Calu3 (cell line): ENCODE data around the gene AKAP3. TPM values are rescaled to one million over a fixed set of nuclear protein-coding genes. Genes with fewer than 3 reads are reported as not detected.

Source experiments
- BruUV-seq: library from RNA; stranded (reverse); fragments of 400-500 nt; replicated peaks from 2 replicates; lab custom pipeline; 2021; lab: Mats Ljungman, UMichigan
- CTCF ChIA-PET: fragments of 300-600 bp; sonication (Branson Sonifier 250); formaldehyde crosslinking; loops from one replicate; lab custom pipeline; 2022; ENCODE audit warnings: antibody characterized with exemption; lab: Charles Lee
- DNase-seq: peaks from one replicate; pipeline ENCODE4 v3.0.0; 2022
- H3K27ac Mint-ChIP-seq: one replicate; pipeline ENCODE4 v1.8.0; 2022; ENCODE audit warnings: mixed read lengths; ENCODE audit not compliant: unreplicated experiment
- H3K27me3 Mint-ChIP-seq: one replicate; pipeline ENCODE4 v1.8.0; 2022; ENCODE audit warnings: mixed read lengths; ENCODE audit not compliant: unreplicated experiment
- H3K36me3 Mint-ChIP-seq: one replicate; pipeline ENCODE4 v1.8.0; 2022; ENCODE audit warnings: mild to moderate bottlenecking, moderate library complexity, mixed read lengths; ENCODE audit not compliant: insufficient read depth, unreplicated experiment
- H3K4me1 Mint-ChIP-seq: one replicate; pipeline ENCODE4 v1.8.0; 2022; ENCODE audit warnings: mild to moderate bottlenecking, low read depth, mixed read lengths; ENCODE audit not compliant: unreplicated experiment
- H3K4me3 Mint-ChIP-seq: one replicate; pipeline ENCODE4 v1.8.0; 2022; ENCODE audit warnings: mild to moderate bottlenecking, low read depth, moderate library complexity, mixed read lengths; ENCODE audit not compliant: unreplicated experiment
- H3K9me3 Mint-ChIP-seq: one replicate; pipeline ENCODE4 v1.8.0; 2022; ENCODE audit warnings: low read depth, mixed read lengths; ENCODE audit not compliant: unreplicated experiment
- intact Hi-C: fragments of 100-400 bp; cut with micrococcal nuclease; formaldehyde crosslinking; loops from one replicate; pipeline ENCODE4 v1.10.0; 2022; ENCODE audit not compliant: unreplicated experiment
- total RNA-seq: library from RNA; stranded (reverse); gene quantifications from 2 replicates; pipeline ENCODE4 v1.2.3, GENCODE V29; 2022
- TF ChIP-seq, protein P1 (sequence below): fragments of 200-600 bp; IDR thresholded peaks from one replicate; pipeline ENCODE4 v1.8.0; 2022; ENCODE audit warnings: antibody characterized with exemption; ENCODE audit not compliant: unreplicated experiment

Gene AKAP3
- total RNA-seq, 1 experiment from 2014 or later = 1.5 TPM

GRCh38 chr12:4643747-4644146 is 5.1 kb downstream of the AKAP3 start:
- H3K36me3 Mint-ChIP-seq = peaks cover 8% of the 10 kb centered on the region
- no peak for DNase-seq
- TF ChIP-seq, protein P1, sequence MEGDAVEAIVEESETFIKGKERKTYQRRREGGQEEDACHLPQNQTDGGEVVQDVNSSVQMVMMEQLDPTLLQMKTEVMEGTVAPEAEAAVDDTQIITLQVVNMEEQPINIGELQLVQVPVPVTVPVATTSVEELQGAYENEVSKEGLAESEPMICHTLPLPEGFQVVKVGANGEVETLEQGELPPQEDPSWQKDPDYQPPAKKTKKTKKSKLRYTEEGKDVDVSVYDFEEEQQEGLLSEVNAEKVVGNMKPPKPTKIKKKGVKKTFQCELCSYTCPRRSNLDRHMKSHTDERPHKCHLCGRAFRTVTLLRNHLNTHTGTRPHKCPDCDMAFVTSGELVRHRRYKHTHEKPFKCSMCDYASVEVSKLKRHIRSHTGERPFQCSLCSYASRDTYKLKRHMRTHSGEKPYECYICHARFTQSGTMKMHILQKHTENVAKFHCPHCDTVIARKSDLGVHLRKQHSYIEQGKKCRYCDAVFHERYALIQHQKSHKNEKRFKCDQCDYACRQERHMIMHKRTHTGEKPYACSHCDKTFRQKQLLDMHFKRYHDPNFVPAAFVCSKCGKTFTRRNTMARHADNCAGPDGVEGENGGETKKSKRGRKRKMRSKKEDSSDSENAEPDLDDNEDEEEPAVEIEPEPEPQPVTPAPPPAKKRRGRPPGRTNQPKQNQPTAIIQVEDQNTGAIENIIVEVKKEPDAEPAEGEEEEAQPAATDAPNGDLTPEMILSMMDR = no peak
- no peak overlapping the region for H3K4me3 Mint-ChIP-seq
- CTCF ChIA-PET = no interaction called here
- peaks cover 22% of the 10 kb centered on the region for H3K27me3 Mint-ChIP-seq
- no peaks in the 10 kb centered on the region for H3K4me1 Mint-ChIP-seq
- no TSS peak for BruUV-seq
- no peak overlapping the region for H3K27ac Mint-ChIP-seq
- no peaks in the 10 kb centered on the region for H3K9me3 Mint-ChIP-seq
- intact Hi-C loops = no loop called here

GRCh38 chr12:4630262-4630661 is 18.6 kb downstream of the AKAP3 start:
- TF ChIP-seq, protein P1 = no peak
- BruUV-seq = no TSS peak
- no peak overlapping the region for H3K27ac Mint-ChIP-seq
- no peak overlapping the region for H3K4me3 Mint-ChIP-seq
- H3K27me3 Mint-ChIP-seq = peaks cover 51% of the 10 kb centered on the region
- no peak for DNase-seq
- H3K4me1 Mint-ChIP-seq = no peaks in the 10 kb centered on the region
- peaks cover 3% of the 10 kb centered on the region for H3K9me3 Mint-ChIP-seq
- intact Hi-C loops = no loop called here
- H3K36me3 Mint-ChIP-seq = no peaks in the 10 kb centered on the region
- CTCF ChIA-PET = no interaction called here

DNA sequence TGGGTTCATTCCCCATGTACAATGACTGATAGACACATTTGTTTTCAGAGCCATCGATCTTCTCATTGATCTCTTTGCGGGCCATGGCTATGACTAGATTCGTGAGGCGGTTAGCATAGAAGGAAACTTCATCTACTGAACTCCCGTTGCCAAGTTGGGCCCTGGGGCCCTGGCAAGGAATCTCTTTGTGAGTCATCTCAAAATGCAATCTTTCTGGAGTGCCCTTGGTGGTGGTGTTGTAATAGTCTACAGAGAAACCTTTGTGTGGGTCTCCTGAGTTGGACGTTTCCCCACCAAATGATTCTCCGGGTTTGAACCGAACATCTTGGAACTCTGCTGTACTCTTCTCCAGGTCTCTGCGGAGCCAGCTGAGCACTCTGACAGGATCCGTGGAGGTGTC is 20.4 kb downstream of the AKAP3 start:
- H3K27ac Mint-ChIP-seq = no peak overlapping the region
- intact Hi-C loops = no loop called here
- H3K9me3 Mint-ChIP-seq = peaks cover 3% of the 10 kb centered on the region
- TF ChIP-seq, protein P1 = no peak
- no peaks in the 10 kb centered on the region for H3K4me1 Mint-ChIP-seq
- BruUV-seq = no TSS peak
- H3K27me3 Mint-ChIP-seq = peaks cover 65% of the 10 kb centered on the region
- no peak for DNase-seq
- CTCF ChIA-PET = no interaction called here
- no peak overlapping the region for H3K4me3 Mint-ChIP-seq
- H3K36me3 Mint-ChIP-seq = no peaks in the 10 kb centered on the region

DNA sequence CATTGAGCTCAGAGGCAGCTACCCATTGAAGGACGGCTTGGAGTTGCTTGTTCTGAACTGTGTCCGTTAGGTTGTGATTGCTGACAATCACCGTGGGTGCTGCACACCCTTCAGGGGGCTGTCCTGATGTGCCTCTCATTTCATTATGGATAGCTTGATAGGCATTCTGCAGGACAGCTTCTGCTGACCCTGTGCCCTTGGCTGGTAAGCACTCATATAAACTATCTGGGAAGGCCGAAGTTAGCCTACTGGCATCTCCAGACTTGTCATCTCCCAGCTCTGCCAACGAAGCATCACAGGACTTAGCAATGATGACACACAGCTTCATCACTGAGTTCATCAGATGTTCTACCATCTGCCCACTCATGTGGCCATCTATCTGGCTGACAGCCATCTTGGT is 22.3 kb downstream of the AKAP3 start:
- H3K27ac Mint-ChIP-seq = no peak overlapping the region
- no peaks in the 10 kb centered on the region for H3K36me3 Mint-ChIP-seq
- DNase-seq = no peak
- TF ChIP-seq, protein P1 = no peak
- CTCF ChIA-PET = no interaction called here
- intact Hi-C loops = no loop called here
- BruUV-seq = no TSS peak
- H3K4me1 Mint-ChIP-seq = no peaks in the 10 kb centered on the region
- H3K27me3 Mint-ChIP-seq = peaks cover 70% of the 10 kb centered on the region
- no peak overlapping the region for H3K4me3 Mint-ChIP-seq
- H3K9me3 Mint-ChIP-seq = peaks cover 3% of the 10 kb centered on the region
